ENCODE measurements around the gene ADAMTS5.

DNA sequence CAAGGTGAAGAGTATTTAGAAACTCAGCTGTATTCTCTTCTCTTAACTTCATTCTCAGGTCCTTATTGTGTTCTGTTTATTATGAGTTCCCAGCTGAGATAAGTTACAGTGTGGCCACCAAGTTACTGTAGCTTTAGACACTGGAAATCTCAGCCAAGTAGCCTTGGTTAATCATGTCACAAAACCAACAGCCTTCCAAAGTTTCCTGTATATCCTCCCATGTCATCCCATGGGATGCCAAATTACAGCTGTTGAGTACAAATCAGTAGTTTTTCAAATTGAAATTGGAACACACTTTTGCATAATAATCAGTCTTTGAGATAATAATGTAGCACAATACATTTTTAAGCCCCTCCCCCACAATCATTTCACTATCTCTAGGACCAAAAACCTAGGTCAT lies 10.7 kb downstream of the ADAMTS5 start:
- TF ChIP-seq CTCF (IDR thresholded peaks at IDR 0.05; ENCODE audit: control extremely low read depth in 1 of 3, insufficient read depth in 1 of 3, low read depth in 1 of 3, low read length in 3 of 3), result no peak
- no peak for TF ChIP-seq POLR2A (IDR thresholded peaks at IDR 0.05; ENCODE audit: control extremely low read depth in 1 of 2, low read depth in 2 of 2, low read length in 2 of 2)
- no peak for TF ChIP-seq JUND (IDR thresholded peaks at IDR 0.05; ENCODE audit: low read length)
- TF ChIP-seq EP300 (IDR thresholded peaks at IDR 0.05; ENCODE audit: borderline replicate concordance in 1 of 2, low read depth in 2 of 2, low read length in 2 of 2), result no peak
- TF ChIP-seq TCF12 (IDR thresholded peaks at IDR 0.05; ENCODE audit: low read depth, low read length), result no peak
- TF ChIP-seq KDM1A (IDR thresholded peaks at IDR 0.05; ENCODE audit: borderline replicate concordance, low read length), result no peak
- TF ChIP-seq SIN3A (conservative IDR thresholded peaks at IDR 0.05 in 1 of 2, IDR thresholded peaks at IDR 0.05 in 1 of 2; ENCODE audit: low read depth in 1 of 2, low read length in 2 of 2), result no peak
- TF ChIP-seq POLR2AphosphoS5 (IDR thresholded peaks at IDR 0.05; ENCODE audit: low read depth, low read length), result no peak
- TF ChIP-seq CEBPB (IDR thresholded peaks at IDR 0.05; ENCODE audit: low read depth, low read length), result no peak
- no peak for TF ChIP-seq HDAC2 (IDR thresholded peaks at IDR 0.05; ENCODE audit: borderline replicate concordance in 1 of 2, low read depth in 2 of 2, low read length in 2 of 2)
- no peak for TF ChIP-seq SP1 (IDR thresholded peaks at IDR 0.05; ENCODE audit: low read depth, low read length)
- no peak for TF ChIP-seq GTF2F1 (IDR thresholded peaks at IDR 0.05; ENCODE audit: borderline replicate concordance, low read depth, low read length)
- no peak for TF ChIP-seq KDM5A (IDR thresholded peaks at IDR 0.05; ENCODE audit: low read length)

Measured in H1 (cell line).